Measurements from ENCODE around the gene WDFY4.

The WDFY4 gene, protein sequence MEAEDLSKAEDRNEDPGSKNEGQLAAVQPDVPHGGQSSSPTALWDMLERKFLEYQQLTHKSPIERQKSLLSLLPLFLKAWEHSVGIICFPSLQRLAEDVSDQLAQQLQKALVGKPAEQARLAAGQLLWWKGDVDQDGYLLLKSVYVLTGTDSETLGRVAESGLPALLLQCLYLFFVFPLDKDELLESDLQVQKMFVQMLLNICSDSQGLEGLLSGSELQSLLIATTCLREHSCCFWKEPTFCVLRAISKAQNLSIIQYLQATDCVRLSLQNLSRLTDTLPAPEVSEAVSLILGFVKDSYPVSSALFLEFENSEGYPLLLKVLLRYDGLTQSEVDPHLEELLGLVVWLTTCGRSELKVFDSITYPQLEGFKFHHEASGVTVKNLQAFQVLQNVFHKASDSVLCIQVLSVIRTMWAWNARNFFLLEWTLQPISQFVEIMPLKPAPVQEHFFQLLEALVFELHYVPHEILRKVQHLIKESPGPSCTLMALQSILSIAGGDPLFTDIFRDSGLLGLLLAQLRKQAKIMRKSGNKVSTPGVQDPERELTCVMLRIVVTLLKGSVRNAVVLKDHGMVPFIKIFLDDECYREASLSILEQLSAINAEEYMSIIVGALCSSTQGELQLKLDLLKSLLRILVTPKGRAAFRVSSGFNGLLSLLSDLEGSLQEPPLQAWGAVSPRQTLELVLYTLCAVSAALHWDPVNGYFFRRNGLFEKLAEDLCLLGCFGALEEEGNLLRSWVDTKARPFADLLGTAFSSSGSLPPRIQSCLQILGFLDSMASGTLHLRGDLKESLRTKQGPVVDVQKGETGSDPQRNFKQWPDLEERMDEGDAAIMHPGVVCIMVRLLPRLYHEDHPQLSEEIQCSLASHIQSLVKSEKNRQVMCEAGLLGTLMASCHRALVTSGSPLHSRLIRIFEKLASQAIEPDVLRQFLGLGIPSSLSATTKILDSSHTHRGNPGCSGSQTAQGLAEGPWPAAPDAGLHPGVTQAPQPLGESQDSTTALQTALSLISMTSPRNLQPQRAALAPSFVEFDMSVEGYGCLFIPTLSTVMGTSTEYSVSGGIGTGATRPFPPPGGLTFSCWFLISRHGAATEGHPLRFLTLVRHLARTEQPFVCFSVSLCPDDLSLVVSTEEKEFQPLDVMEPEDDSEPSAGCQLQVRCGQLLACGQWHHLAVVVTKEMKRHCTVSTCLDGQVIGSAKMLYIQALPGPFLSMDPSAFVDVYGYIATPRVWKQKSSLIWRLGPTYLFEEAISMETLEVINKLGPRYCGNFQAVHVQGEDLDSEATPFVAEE (N-terminal part only)

DNA sequence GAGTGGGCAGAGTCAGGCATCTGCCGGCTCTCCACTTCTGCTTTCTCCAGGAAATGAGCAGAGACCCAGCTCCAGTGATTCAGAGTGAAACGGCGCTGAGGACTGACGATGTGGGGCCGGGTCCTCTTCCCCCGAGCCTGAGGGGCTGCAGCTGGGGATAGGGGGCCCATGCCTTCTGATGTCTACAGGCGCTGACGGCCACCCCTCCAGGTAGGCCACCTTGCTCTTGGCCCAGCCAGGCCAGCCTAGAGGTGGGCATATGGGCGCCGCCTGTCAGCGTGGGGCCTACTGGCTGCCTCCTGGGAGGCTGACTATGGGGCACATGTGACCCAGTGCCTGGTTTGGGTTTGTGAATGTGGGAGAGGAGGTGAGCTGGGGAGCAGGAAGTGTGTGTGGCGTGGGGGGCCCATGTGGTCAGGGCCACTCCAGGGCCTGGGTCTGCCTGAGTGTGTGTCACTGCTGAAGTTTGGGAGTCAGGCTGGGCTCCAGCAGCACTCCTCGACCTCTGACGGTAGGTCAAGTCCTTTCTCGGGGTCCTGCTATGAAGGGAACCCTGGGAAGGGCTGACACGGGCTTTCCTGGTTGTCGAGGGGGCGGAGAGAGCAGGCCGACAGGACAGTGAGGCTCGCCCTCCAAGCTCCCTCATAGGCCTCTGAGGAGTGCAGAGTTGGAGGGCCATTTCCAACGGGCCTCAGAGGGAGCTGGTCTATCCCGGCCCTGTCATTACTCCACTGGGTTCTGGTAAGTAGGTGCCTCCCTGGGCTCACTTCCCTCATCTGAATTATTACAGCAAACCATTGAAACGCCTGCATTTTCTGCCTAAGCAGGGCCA is at the start of gene WDFY4:
Gene WDFY4 (plus strand): TSS at position 82 of the 832 bp plus-strand sequence. CDS start 24,860 bp downstream, outside the sequence.
- no peak within 1 kb of the TSS for H3K4me3 ChIP-seq (ENCODE audit: low read depth, low read length)
- H3K79me2 ChIP-seq (ENCODE audit: control insufficient read depth, insufficient read depth, low read length, unreplicated experiment), result no peaks in the 10 kb centered on the region
- no peak within 1 kb of the TSS for H3K27ac ChIP-seq (ENCODE audit: low read depth, low read length)
- H3K4me1 ChIP-seq (ENCODE audit: control insufficient read depth, insufficient read depth, low read length, unreplicated experiment), result no peaks in the 10 kb centered on the region
- no peaks in the 10 kb centered on the region for H3K36me3 ChIP-seq (ENCODE audit: insufficient read depth, low read length)
- H3K27me3 ChIP-seq (ENCODE audit: insufficient read depth, low read length), result peaks cover 55% of the 10 kb centered on the region
- H2AFZ ChIP-seq (ENCODE audit: low read length, unreplicated experiment), result no peak within 1 kb of the TSS

DNA sequence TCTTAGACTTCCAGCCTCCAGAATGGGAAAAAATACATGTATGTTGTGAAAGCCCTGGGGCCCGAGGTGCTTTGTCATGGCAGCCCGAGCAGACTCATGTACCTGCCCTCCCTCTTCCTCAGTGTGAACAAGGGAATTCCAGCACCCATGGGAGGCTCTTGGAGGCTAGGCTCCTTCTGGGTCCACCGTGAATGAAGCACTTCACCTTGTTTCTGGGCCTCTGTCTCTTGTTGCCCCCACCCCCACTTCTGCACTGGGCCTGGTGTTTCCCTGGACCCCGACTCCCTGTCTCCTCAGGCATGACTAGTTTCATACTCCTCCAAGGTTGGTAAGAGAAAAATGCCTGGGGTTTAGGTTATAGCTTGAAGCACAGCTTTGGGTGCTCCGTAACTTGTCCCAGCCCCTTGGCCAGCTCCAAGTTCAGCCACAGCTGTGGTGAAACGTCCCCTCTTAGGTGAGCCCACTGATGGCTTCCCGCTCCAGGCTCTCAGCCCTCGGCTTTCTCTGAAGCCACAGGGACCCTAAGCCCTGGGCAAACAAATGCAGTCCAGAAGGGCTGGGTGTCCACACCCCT is 49.6 kb upstream of the WDFY4 start:
- Histone ChIP-seq H2AFZ (ENCODE audit: low read length, unreplicated experiment) (no peak overlapping the region), H3K4me1 (ENCODE audit: control insufficient read depth, insufficient read depth, low read length, unreplicated experiment) (peaks cover 37% of the 10 kb centered on the region), H3K79me2 (ENCODE audit: control insufficient read depth, insufficient read depth, low read length, unreplicated experiment) (peaks cover 16% of the 10 kb centered on the region), H3K4me3 (ENCODE audit: low read depth, low read length) (peak overlapping the region; percentile 12), H3K36me3 (ENCODE audit: insufficient read depth, low read length) (no peaks in the 10 kb centered on the region; the same call in 1 of the 2 replicates), H3K27ac (ENCODE audit: low read depth, low read length) (peak overlapping the region; percentile 65), H3K27me3 (ENCODE audit: insufficient read depth, low read length) (no peaks in the 10 kb centered on the region)

DNA sequence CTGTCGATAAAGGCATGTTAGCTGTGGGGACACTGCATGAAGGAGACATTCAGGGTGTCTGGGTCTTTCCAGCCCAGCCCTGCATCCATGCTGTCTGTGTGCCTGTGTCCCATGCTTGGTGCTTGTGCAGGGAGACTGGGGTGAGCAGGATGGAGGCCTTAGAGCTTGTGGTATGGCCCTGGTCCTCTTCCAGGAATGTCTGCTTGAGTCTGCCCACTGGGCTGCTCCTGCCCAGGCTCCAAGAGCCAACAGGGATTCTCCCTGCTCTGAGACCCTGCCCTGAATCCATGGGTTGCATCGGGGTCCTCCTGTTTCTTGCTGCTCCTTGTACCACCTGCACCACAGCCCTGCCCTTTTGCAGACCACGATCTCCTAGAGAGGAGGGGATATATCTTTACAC is 48.4 kb upstream of the WDFY4 start:
- Histone ChIP-seq H2AFZ (ENCODE audit: low read length, unreplicated experiment) (no peak overlapping the region), H3K79me2 (ENCODE audit: control insufficient read depth, insufficient read depth, low read length, unreplicated experiment) (peaks cover 19% of the 10 kb centered on the region), H3K4me1 (ENCODE audit: control insufficient read depth, insufficient read depth, low read length, unreplicated experiment) (peaks cover 37% of the 10 kb centered on the region), H3K4me3 (ENCODE audit: low read depth, low read length) (no peak overlapping the region), H3K27ac (ENCODE audit: low read depth, low read length) (no peak overlapping the region), H3K36me3 (ENCODE audit: insufficient read depth, low read length) (peaks cover 8% of the 10 kb centered on the region; the same call in 1 of the 2 replicates), H3K27me3 (ENCODE audit: insufficient read depth, low read length) (no peaks in the 10 kb centered on the region)

DNA sequence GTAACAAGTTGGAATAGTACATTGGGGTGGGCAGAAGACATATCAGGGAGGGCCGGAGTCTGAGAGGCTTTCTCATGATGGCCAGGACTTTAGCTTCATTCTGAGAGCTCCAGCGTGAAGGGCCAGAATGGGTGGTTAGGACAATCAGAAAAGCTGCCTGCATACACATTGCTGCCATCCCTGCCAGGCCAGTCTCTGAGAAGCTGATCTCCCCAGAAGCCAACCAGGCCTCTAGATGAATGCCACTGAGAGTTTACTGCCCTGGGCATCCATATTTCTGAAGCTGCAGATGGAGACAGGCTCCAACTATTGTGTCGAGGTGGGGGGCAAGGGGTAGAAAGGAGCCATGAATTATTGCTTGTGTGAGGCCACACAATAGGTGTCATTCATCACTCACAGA is 47.8 kb upstream of the WDFY4 start:
- no peak overlapping the region for H3K27ac ChIP-seq (ENCODE audit: low read depth, low read length)
- no peak overlapping the region for H3K4me3 ChIP-seq (ENCODE audit: low read depth, low read length)
- no peaks in the 10 kb centered on the region for H3K27me3 ChIP-seq (ENCODE audit: insufficient read depth, low read length)
- no peak overlapping the region for H2AFZ ChIP-seq (ENCODE audit: low read length, unreplicated experiment)
- peaks cover 37% of the 10 kb centered on the region for H3K4me1 ChIP-seq (ENCODE audit: control insufficient read depth, insufficient read depth, low read length, unreplicated experiment)
- peaks cover 8% of the 10 kb centered on the region; the same call in 1 of the 2 replicates for H3K36me3 ChIP-seq (ENCODE audit: insufficient read depth, low read length)
- peaks cover 19% of the 10 kb centered on the region for H3K79me2 ChIP-seq (ENCODE audit: control insufficient read depth, insufficient read depth, low read length, unreplicated experiment)

GRCh38 chr10:48638158-48638557 is 46.5 kb upstream of the WDFY4 start:
- Histone ChIP-seq H3K79me2 (ENCODE audit: control insufficient read depth, insufficient read depth, low read length, unreplicated experiment) (peaks cover 14% of the 10 kb centered on the region), H3K4me1 (ENCODE audit: control insufficient read depth, insufficient read depth, low read length, unreplicated experiment) (peaks cover 33% of the 10 kb centered on the region), H3K27ac (ENCODE audit: low read depth, low read length) (no peak overlapping the region), H3K4me3 (ENCODE audit: low read depth, low read length) (no peak overlapping the region), H3K27me3 (ENCODE audit: insufficient read depth, low read length) (no peaks in the 10 kb centered on the region), H3K36me3 (ENCODE audit: insufficient read depth, low read length) (peaks cover 8% of the 10 kb centered on the region; the same call in 1 of the 2 replicates), H2AFZ (ENCODE audit: low read length, unreplicated experiment) (no peak overlapping the region)

GRCh38 chr10:48638739-48639527 is 45.7 kb upstream of the WDFY4 start:
- H3K4me3 ChIP-seq (ENCODE audit: low read depth, low read length), result no peak overlapping the region
- no peak overlapping the region for H2AFZ ChIP-seq (ENCODE audit: low read length, unreplicated experiment)
- H3K79me2 ChIP-seq (ENCODE audit: control insufficient read depth, insufficient read depth, low read length, unreplicated experiment), result peaks cover 11% of the 10 kb centered on the region
- H3K27me3 ChIP-seq (ENCODE audit: insufficient read depth, low read length), result no peaks in the 10 kb centered on the region
- H3K4me1 ChIP-seq (ENCODE audit: control insufficient read depth, insufficient read depth, low read length, unreplicated experiment), result peaks cover 25% of the 10 kb centered on the region
- peaks cover 8% of the 10 kb centered on the region; the same call in 1 of the 2 replicates for H3K36me3 ChIP-seq (ENCODE audit: insufficient read depth, low read length)
- H3K27ac ChIP-seq (ENCODE audit: low read depth, low read length), result no peak overlapping the region

- Histone ChIP-seq H3K4me1 (ENCODE audit: control insufficient read depth, insufficient read depth, low read length, unreplicated experiment) (peaks cover 20% of the 10 kb centered on the region), H3K4me3 (ENCODE audit: low read depth, low read length) (no peak overlapping the region), H3K27me3 (ENCODE audit: insufficient read depth, low read length) (no peaks in the 10 kb centered on the region), H3K36me3 (ENCODE audit: insufficient read depth, low read length) (peaks cover 8% of the 10 kb centered on the region; the same call in 1 of the 2 replicates), H3K27ac (ENCODE audit: low read depth, low read length) (no peak overlapping the region), H2AFZ (ENCODE audit: low read length, unreplicated experiment) (no peak overlapping the region), H3K79me2 (ENCODE audit: control insufficient read depth, insufficient read depth, low read length, unreplicated experiment) (peaks cover 16% of the 10 kb centered on the region)
Observed at GRCh38 chr10:48639632-48640031, 45.0 kb upstream of the WDFY4 start.

GRCh38 chr10:48640326-48640725 is 44.3 kb upstream of the WDFY4 start:
- peaks cover 16% of the 10 kb centered on the region for H3K79me2 ChIP-seq (ENCODE audit: control insufficient read depth, insufficient read depth, low read length, unreplicated experiment)
- no peaks in the 10 kb centered on the region for H3K27me3 ChIP-seq (ENCODE audit: insufficient read depth, low read length)
- no peak overlapping the region for H3K4me3 ChIP-seq (ENCODE audit: low read depth, low read length)
- peaks cover 13% of the 10 kb centered on the region for H3K4me1 ChIP-seq (ENCODE audit: control insufficient read depth, insufficient read depth, low read length, unreplicated experiment)
- H2AFZ ChIP-seq (ENCODE audit: low read length, unreplicated experiment), result no peak overlapping the region
- peaks cover 8% of the 10 kb centered on the region; the same call in 1 of the 2 replicates for H3K36me3 ChIP-seq (ENCODE audit: insufficient read depth, low read length)
- H3K27ac ChIP-seq (ENCODE audit: low read depth, low read length), result no peak overlapping the region

Data from ACC112 (cell line).